Epithelial cell of proximal tubule (primary cell): ENCODE results near the gene FAM76B. TPM values are rescaled to one million over a fixed set of nuclear protein-coding genes. Genes with fewer than 3 reads are reported as not detected.

ENCODE experiments used
- DNase-seq: peaks from one replicate; pipeline ENCODE4 v3.0.0-alpha.2; 2011; ENCODE audit warnings: low read depth
- H3K4me3 ChIP-seq: 2 replicates; pipeline ENCODE4 v1.5.1; 2011; ENCODE audit warnings: low read depth, mild to moderate bottlenecking, low read length
- total RNA-seq: library from RNA; depleted of rRNA; stranded (reverse); fragments of >200 nt; gene quantifications from 2 replicates; pipeline ENCODE4 v1.2.3, GENCODE V29; 2015
- TF ChIP-seq, protein P1 (sequence below): conservative IDR thresholded peaks from 2 replicates; pipeline ENCODE4 v1.5.1; 2012; ENCODE audit warnings: low read depth, mild to moderate bottlenecking, low read length

Gene FAM76B
- total RNA-seq, 1 donor from 2014 or later, result 20.1 TPM

DNA sequence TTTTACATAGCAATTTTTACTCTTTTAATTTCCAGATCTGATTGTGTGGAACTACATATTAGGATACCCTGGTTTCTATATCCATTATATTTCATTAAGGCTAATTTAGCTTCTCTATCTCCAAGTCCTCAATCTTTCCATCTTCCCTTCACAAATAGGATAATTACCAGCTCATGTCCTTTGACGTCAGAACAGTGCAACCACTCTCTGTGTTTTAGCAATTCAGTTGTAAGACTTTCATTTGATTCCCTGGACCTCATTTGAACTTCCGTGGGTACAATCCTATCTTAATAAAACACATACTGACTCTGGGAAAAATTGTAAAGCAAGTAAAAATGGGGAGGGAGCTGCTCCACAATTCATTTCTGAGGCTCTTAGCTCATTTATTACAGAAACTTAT, 52.8 kb downstream of the FAM76B start:
- no peak for DNase-seq
- H3K4me3 ChIP-seq, result no peak overlapping the region
- TF ChIP-seq, protein P1, sequence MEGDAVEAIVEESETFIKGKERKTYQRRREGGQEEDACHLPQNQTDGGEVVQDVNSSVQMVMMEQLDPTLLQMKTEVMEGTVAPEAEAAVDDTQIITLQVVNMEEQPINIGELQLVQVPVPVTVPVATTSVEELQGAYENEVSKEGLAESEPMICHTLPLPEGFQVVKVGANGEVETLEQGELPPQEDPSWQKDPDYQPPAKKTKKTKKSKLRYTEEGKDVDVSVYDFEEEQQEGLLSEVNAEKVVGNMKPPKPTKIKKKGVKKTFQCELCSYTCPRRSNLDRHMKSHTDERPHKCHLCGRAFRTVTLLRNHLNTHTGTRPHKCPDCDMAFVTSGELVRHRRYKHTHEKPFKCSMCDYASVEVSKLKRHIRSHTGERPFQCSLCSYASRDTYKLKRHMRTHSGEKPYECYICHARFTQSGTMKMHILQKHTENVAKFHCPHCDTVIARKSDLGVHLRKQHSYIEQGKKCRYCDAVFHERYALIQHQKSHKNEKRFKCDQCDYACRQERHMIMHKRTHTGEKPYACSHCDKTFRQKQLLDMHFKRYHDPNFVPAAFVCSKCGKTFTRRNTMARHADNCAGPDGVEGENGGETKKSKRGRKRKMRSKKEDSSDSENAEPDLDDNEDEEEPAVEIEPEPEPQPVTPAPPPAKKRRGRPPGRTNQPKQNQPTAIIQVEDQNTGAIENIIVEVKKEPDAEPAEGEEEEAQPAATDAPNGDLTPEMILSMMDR, result no peak

DNA sequence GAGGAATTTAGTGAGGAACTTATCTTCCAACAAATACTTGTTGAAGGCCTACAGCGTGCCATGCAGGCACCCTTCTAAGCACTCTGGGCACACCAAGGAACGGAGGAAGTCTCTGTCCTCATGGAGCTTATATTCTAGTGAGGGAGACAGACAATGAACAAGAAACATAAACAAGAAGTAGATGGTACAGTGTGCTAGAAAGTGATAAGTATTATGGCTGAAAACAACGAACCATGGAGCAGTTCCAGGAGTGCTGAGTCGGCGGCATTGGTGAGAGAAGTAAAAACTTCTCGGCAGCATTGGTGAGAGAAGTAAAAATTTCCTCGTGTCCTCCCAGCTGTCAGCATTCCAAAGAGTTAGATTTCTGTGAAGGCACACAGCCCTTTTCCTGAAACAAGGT, 53.2 kb downstream of the FAM76B start:
- no peak for DNase-seq
- no peak overlapping the region for H3K4me3 ChIP-seq
- TF ChIP-seq, protein P1, result no peak

DNA sequence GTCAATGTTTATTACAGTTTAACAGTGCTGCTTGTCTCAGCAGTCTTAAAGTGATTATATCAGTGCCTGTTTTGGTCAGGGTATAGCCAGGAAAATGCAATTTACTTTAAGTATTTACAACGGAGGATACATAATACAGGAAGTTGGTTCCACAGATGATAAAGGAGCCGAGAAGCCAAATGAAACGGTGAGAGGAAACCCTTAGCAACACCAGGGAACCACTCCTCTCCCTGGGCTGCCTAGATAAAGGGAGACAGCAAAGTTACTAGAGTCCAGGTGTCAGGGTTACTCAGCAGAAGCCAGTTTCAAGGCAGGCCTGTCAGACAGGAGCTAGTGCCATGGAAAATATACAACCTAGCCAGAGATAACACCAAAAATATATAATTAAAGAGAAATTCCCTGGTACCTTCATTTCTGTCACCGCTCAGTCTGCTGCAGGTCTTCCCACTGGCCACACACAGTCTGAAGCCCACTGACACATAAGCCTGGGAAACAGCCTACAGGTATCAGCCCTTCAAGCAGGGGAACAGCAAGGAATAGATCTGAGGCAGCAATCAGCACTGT, 55.5 kb downstream of the FAM76B start:
- TF ChIP-seq, protein P1, result no peak
- H3K4me3 ChIP-seq, result no peak overlapping the region
- DNase-seq, result no peak

DNA sequence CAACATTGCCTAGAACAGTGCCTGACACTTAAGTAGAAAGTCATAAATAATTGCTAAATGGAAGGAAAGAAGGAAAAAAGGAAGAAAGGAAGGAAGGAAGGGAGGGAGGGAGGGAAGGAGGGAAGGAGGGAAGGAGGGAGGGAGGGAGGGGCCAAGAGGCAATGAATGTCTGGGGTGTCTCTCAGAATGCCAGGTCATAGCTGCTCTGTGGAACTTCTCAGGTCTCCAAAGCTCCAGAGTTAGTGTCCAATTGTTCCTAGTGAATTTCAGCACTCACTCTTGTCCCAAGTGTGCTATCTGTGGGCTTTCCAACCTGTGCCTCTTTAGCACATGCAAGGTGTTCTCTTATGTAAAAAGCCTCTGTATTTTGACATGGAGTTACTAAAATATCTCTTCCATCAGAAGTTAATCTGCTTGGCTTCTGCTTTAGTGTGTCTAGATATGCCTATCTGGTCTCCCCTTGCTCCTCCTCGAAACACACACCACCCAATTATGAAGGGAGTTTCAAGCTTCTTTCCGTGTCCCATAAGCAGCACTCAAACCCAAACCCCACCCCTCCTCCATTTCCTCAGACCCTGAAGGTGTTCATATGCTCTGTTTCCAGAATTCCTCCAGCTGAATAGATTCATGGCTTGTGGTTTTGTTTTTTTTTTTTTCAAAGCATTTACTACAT, 56.5 kb downstream of the FAM76B start:
- TF ChIP-seq, protein P1, result no peak
- DNase-seq, result no peak
- no peak overlapping the region for H3K4me3 ChIP-seq

DNA sequence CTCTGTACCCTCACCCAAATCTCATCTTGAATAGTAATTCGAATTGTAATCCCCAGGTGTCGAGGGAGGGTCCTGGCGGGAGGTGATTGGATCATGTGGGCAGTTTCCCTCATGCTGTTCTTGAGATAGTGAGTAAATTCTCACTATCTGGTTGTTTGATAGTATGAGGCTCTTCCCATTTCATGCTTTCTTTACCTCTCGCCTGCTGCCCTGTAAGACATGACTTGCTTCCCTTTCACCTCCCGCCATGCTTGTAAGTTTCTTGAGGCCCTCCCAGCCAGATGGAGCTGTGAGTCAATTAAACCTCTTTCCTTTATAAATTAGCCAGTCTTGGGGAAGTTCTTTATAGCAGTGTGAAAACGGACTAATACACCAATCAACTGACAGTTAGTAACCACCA, 60.1 kb downstream of the FAM76B start:
- TF ChIP-seq, protein P1, result no peak
- no peak for DNase-seq

DNA sequence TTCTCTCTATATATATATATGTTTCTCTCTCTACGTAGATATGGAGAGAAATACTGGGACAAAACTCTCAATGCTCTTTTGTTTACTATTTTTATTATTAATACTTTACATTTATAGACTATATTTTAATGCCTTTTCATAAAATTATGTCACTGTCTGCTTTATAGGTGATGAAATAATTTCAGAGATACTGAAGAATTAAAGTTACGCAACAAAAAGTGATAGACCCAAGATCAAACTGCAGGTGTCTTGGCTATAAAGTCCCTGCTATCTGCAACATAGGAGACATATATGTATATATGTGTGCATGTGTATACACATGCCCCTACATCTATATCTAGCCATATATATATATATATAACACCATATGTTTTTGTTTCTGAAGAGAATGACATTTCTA, 60.8 kb downstream of the FAM76B start:
- TF ChIP-seq, protein P1, result no peak
- H3K4me3 ChIP-seq, result no peak overlapping the region
- DNase-seq, result no peak

More for the DNA sequence above, 60.1 kb downstream of the FAM76B start:
- no peak overlapping the region for H3K4me3 ChIP-seq

DNA sequence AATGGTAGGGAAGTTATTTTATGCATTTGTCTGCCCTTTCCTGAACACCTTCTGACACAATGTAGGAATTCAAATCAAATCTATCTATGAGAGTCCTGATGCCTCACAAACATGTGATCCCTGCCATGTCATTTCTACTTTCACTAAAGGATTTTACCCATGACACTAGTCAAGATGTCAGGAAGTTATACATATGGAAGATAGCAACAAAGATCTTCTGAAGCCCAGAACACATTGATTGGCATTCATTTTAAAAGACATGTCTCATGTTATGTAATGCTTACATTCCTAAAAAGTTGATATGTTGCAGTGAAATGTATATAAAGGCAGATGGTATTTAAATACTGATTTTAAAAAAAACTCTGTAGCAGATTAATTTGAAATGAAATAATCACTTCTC, 61.5 kb downstream of the FAM76B start:
- H3K4me3 ChIP-seq, result no peak overlapping the region
- DNase-seq, result no peak
- TF ChIP-seq, protein P1, result no peak
